Panc1 (cell line): ENCODE measurements around the gene MYADML2. TPM values are rescaled to one million over a fixed set of nuclear protein-coding genes. Genes with fewer than 3 reads are reported as not detected.
A peak's percentile ranks its signal among the peaks of the same experiment; 100 is the strongest.

ENCODE experiments used
- ATAC-seq: fragments of 200-7000 bp; cut with Tn5 transposase; 2 replicates; pipeline ENCODE4 v1.9.1; 2020; ENCODE audit warnings: mild to moderate bottlenecking, moderate library complexity
- BruUV-seq: library from RNA; stranded (reverse); fragments of 400-500 nt; replicated peaks from 2 replicates; lab custom pipeline; 2021; lab: Mats Ljungman, UMichigan
- CTCF ChIA-PET: fragments of 300-600 bp; sonication (Branson Sonifier 250); formaldehyde crosslinking; loops from one replicate; lab custom pipeline; 2022; ENCODE audit warnings: antibody characterized with exemption; lab: Charles Lee
- POLR2A ChIA-PET: fragments of 300-600 bp; sonication (Branson Sonifier 250); formaldehyde crosslinking; loops from one replicate; lab custom pipeline; 2022; ENCODE audit warnings: antibody characterized with exemption; lab: Charles Lee
- DNase-seq: peaks from one replicate; pipeline ENCODE4 v3.0.0-alpha.2; 2010; ENCODE audit warnings: low read depth, low spot score
- H3K27ac ChIP-seq: 2 replicates; pipeline ENCODE4 v1.5.1; 2011; ENCODE audit warnings: mild to moderate bottlenecking, low read length, inconsistent platforms
- H3K27me3 ChIP-seq: fragments of 200-500 bp; sonication (Bioruptor generic); 2 replicates; pipeline ENCODE4 v1.6.0; 2014; ENCODE audit warnings: low read length, inconsistent platforms; ENCODE audit not compliant: control insufficient read depth, insufficient read depth
- H3K36me3 ChIP-seq: fragments of 200-500 bp; sonication (Bioruptor generic); 2 replicates; pipeline ENCODE4 v1.5.1; 2014; ENCODE audit warnings: inconsistent platforms, mild to moderate bottlenecking, low read length, moderate library complexity; ENCODE audit not compliant: control insufficient read depth, insufficient read depth
- H3K4me1 ChIP-seq: 2 replicates; pipeline ENCODE4 v1.5.1; 2011; ENCODE audit warnings: inconsistent platforms, mild to moderate bottlenecking, low read length, moderate library complexity; ENCODE audit not compliant: control insufficient read depth, insufficient read depth
- H3K4me3 ChIP-seq, 2 experiments: 2 replicates each; pipeline ENCODE4 v1.5.1; 2011 to 2012; ENCODE audit warnings: low read depth in 2 of 2, low read length in 2 of 2, mild to moderate bottlenecking in 2 of 2, inconsistent platforms in 1 of 2, moderate library complexity in 1 of 2
- H3K9me3 ChIP-seq: fragments of 200-500 bp; sonication (Bioruptor generic); 2 replicates; pipeline ENCODE4 v1.5.1; 2014; ENCODE audit warnings: low read depth, mild to moderate bottlenecking, inconsistent platforms, low read length, moderate library complexity; ENCODE audit not compliant: control insufficient read depth, insufficient read depth
- POLR2AphosphoS5 ChIP-seq: IDR thresholded peaks from 2 replicates; pipeline ENCODE4 v1.6.1; 2012; ENCODE audit warnings: mild to moderate bottlenecking, low read depth, low read length, moderate library complexity
- SIN3A ChIP-seq: IDR thresholded peaks from 2 replicates; pipeline ENCODE4 v1.6.1; 2012; ENCODE audit warnings: low read depth, mild to moderate bottlenecking, low read length, moderate library complexity, borderline replicate concordance; ENCODE audit not compliant: insufficient read depth
- TCF7L2 ChIP-seq: IDR thresholded peaks from 2 replicates; pipeline ENCODE4 v1.6.1; 2011; ENCODE audit warnings: mild to moderate bottlenecking, low read depth, low read length, inconsistent platforms
- in situ Hi-C: cut with HindIII; loops from 2 replicates; pipeline ENCODE4 v1.10.0; 2016; ENCODE audit warnings: low sequenced_read_pairs, low pct_unique_long_range_greater_than_20kb
- intact Hi-C: fragments of 100-400 bp; cut with micrococcal nuclease; formaldehyde crosslinking; loops from one replicate; pipeline ENCODE4 v1.10.0; 2022; ENCODE audit not compliant: unreplicated experiment
- total RNA-seq: library from RNA; stranded (reverse); gene quantifications from one replicate; pipeline ENCODE4 v1.2.1, GENCODE V29; 2021; ENCODE audit not compliant: unreplicated experiment
- TF ChIP-seq, protein P1 (sequence below): fragments of 450-650 bp; IDR thresholded peaks from 2 replicates; pipeline ENCODE4 v1.5.1; 2017; ENCODE audit warnings: mild to moderate bottlenecking
- TF ChIP-seq, protein P2 (sequence below), 2 experiments: IDR thresholded peaks; 2 replicates each; pipeline ENCODE4 v1.6.1; 2011 to 2012; ENCODE audit warnings: low read depth in 2 of 2, control low read depth in 1 of 2, low read length in 1 of 2, mild to moderate bottlenecking in 1 of 2, moderate library complexity in 1 of 2; ENCODE audit not compliant: insufficient read depth in 1 of 2

MYADML2 gene
- total RNA-seq, 1 experiment from 2014 or later: not detected

- BruUV-seq: no TSS peak
- ChIA-PET POLR2A (interaction anchor here (0.7 kb wide), 1 partner anchor 15 kb away, joined by 5 read pairs; no protein-coding TSS in a partner anchor), CTCF (interaction anchor here (0.6 kb wide), 1 partner anchor 73 kb away, joined by 3 read pairs; no protein-coding TSS in a partner anchor)
- DNase-seq: no peak
- H3K9me3 ChIP-seq: no peaks in the 10 kb centered on the region
- in situ Hi-C loops (no loop called here), intact Hi-C loops (no loop called here)
- H3K4me1 ChIP-seq: peaks cover 5% of the 10 kb centered on the region; the same call in 1 of the 2 replicates
- TF ChIP-seq TCF7L2 (no peak), POLR2AphosphoS5 (no peak), SIN3A (no peak)
- TF ChIP-seq, protein P1, sequence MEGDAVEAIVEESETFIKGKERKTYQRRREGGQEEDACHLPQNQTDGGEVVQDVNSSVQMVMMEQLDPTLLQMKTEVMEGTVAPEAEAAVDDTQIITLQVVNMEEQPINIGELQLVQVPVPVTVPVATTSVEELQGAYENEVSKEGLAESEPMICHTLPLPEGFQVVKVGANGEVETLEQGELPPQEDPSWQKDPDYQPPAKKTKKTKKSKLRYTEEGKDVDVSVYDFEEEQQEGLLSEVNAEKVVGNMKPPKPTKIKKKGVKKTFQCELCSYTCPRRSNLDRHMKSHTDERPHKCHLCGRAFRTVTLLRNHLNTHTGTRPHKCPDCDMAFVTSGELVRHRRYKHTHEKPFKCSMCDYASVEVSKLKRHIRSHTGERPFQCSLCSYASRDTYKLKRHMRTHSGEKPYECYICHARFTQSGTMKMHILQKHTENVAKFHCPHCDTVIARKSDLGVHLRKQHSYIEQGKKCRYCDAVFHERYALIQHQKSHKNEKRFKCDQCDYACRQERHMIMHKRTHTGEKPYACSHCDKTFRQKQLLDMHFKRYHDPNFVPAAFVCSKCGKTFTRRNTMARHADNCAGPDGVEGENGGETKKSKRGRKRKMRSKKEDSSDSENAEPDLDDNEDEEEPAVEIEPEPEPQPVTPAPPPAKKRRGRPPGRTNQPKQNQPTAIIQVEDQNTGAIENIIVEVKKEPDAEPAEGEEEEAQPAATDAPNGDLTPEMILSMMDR: no peak
- TF ChIP-seq, protein P2, sequence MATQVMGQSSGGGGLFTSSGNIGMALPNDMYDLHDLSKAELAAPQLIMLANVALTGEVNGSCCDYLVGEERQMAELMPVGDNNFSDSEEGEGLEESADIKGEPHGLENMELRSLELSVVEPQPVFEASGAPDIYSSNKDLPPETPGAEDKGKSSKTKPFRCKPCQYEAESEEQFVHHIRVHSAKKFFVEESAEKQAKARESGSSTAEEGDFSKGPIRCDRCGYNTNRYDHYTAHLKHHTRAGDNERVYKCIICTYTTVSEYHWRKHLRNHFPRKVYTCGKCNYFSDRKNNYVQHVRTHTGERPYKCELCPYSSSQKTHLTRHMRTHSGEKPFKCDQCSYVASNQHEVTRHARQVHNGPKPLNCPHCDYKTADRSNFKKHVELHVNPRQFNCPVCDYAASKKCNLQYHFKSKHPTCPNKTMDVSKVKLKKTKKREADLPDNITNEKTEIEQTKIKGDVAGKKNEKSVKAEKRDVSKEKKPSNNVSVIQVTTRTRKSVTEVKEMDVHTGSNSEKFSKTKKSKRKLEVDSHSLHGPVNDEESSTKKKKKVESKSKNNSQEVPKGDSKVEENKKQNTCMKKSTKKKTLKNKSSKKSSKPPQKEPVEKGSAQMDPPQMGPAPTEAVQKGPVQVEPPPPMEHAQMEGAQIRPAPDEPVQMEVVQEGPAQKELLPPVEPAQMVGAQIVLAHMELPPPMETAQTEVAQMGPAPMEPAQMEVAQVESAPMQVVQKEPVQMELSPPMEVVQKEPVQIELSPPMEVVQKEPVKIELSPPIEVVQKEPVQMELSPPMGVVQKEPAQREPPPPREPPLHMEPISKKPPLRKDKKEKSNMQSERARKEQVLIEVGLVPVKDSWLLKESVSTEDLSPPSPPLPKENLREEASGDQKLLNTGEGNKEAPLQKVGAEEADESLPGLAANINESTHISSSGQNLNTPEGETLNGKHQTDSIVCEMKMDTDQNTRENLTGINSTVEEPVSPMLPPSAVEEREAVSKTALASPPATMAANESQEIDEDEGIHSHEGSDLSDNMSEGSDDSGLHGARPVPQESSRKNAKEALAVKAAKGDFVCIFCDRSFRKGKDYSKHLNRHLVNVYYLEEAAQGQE (IDR thresholded peaks at IDR 0.05; ENCODE audit: insufficient read depth in 1 of 2, low read depth in 2 of 2, low read length in 1 of 2): no peak
- H3K27me3 ChIP-seq: no peaks in the 10 kb centered on the region
- H3K36me3 ChIP-seq: no peaks in the 10 kb centered on the region
- no peak; the same call in 1 of the 2 replicates for ATAC-seq
- no peak overlapping the region for H3K27ac ChIP-seq
- no peak overlapping the region for H3K4me3 ChIP-seq
Observed at GRCh38 chr17:81967244-81967532, 20.2 kb upstream of the MYADML2 start.

GRCh38 chr17:81966343-81967243 is 19.6 kb upstream of the MYADML2 start:
- no peaks in the 10 kb centered on the region for H3K27me3 ChIP-seq
- 0 out of 2 replicates have a peak, but pooled peaks have one; percentile 8 for ATAC-seq

More at GRCh38 chr17:81966343-81967243, 19.6 kb upstream of the MYADML2 start:
- in situ Hi-C loops: no loop called here
- intact Hi-C loops: no loop called here
- BruUV-seq: no TSS peak
- DNase-seq: no peak
- Histone ChIP-seq H3K4me1 (peaks cover 5% of the 10 kb centered on the region; the same call in 1 of the 2 replicates), H3K27ac (no peak overlapping the region), H3K4me3 (no peak overlapping the region), H3K36me3 (no peaks in the 10 kb centered on the region), H3K9me3 (no peaks in the 10 kb centered on the region)
- TF ChIP-seq, protein P1: no peak
- TF ChIP-seq, protein P2 (IDR thresholded peaks at IDR 0.05; ENCODE audit: insufficient read depth in 1 of 2, low read depth in 2 of 2, low read length in 1 of 2): no peak
- TF ChIP-seq SIN3A (no peak), TCF7L2 (no peak), POLR2AphosphoS5 (no peak)
- POLR2A ChIA-PET: no interaction called here
- CTCF ChIA-PET: no interaction called here
